H9 (cell line): ENCODE measurements around the gene HCFC2. TPM values are rescaled to one million over a fixed set of nuclear protein-coding genes. Genes with fewer than 3 reads are reported as not detected.

Source experiments
- DNase-seq: peaks from one replicate; pipeline ENCODE4 v3.0.0-alpha.2; 2017
- H2AFZ ChIP-seq: one replicate; pipeline ENCODE4 v1.6.1; 2013; ENCODE audit warnings: mild to moderate bottlenecking, low read length, control low read depth, moderate library complexity
- H2AK5ac ChIP-seq: 2 replicates; pipeline ENCODE4 v1.6.1; 2013; ENCODE audit warnings: low read length, control low read depth, mixed read lengths; ENCODE audit not compliant: insufficient read length
- H2BK120ac ChIP-seq: one replicate; pipeline ENCODE4 v1.6.1; 2013; ENCODE audit warnings: low read depth, mild to moderate bottlenecking, low read length, control low read depth, inconsistent platforms; ENCODE audit not compliant: poor library complexity, severe bottlenecking
- H2BK12ac ChIP-seq: 2 replicates; pipeline ENCODE4 v1.6.1; 2013; ENCODE audit warnings: low read length, control low read depth, mixed read lengths, low read depth; ENCODE audit not compliant: insufficient read length
- H2BK15ac ChIP-seq: 2 replicates; pipeline ENCODE4 v1.6.1; 2013; ENCODE audit warnings: low read depth, low read length, control low read depth
- H2BK20ac ChIP-seq: one replicate; pipeline ENCODE4 v1.6.1; 2013; ENCODE audit warnings: low read depth, mild to moderate bottlenecking, low read length, control low read depth, inconsistent platforms; ENCODE audit not compliant: poor library complexity, severe bottlenecking
- H2BK5ac ChIP-seq: 2 replicates; pipeline ENCODE4 v1.6.1; 2013; ENCODE audit warnings: low read length, control low read depth, mixed read lengths; ENCODE audit not compliant: insufficient read length
- H3K14ac ChIP-seq: 2 replicates; pipeline ENCODE4 v1.6.1; 2013; ENCODE audit warnings: low read length, control low read depth; ENCODE audit not compliant: insufficient read depth
- H3K18ac ChIP-seq: 2 replicates; pipeline ENCODE4 v1.6.1; 2013; ENCODE audit warnings: low read depth, mild to moderate bottlenecking, mixed read lengths, low read length, control low read depth; ENCODE audit not compliant: insufficient read length
- H3K23ac ChIP-seq: 2 replicates; pipeline ENCODE4 v1.6.1; 2013; ENCODE audit warnings: low read length, control low read depth, mixed read lengths, low read depth; ENCODE audit not compliant: insufficient read length
- H3K23me2 ChIP-seq: 2 replicates; pipeline ENCODE4 v1.6.1; 2013; ENCODE audit warnings: low read depth, mild to moderate bottlenecking, mixed read lengths, low read length, control low read depth; ENCODE audit not compliant: insufficient read length, poor library complexity, severe bottlenecking
- H3K27ac ChIP-seq: 2 replicates; pipeline ENCODE4 v1.5.1; 2013; ENCODE audit warnings: low read length, control low read depth, mixed read lengths, low read depth; ENCODE audit not compliant: insufficient read length
- H3K27me3 ChIP-seq: 2 replicates; pipeline ENCODE4 v1.6.1; 2013; ENCODE audit warnings: low read length, control low read depth, inconsistent platforms; ENCODE audit not compliant: insufficient read depth
- H3K4ac ChIP-seq: 2 replicates; pipeline ENCODE4 v1.6.1; 2013; ENCODE audit warnings: low read depth, mild to moderate bottlenecking, control low read depth, inconsistent platforms, low read length, moderate library complexity
- H3K4me1 ChIP-seq: 2 replicates; pipeline ENCODE4 v1.6.1; 2013; ENCODE audit warnings: low read length, control low read depth, inconsistent platforms; ENCODE audit not compliant: insufficient read depth
- H3K4me2 ChIP-seq: 2 replicates; pipeline ENCODE4 v1.6.1; 2013; ENCODE audit warnings: low read length, control low read depth, mixed read lengths; ENCODE audit not compliant: insufficient read length, insufficient read depth
- H3K56ac ChIP-seq: 2 replicates; pipeline ENCODE4 v1.6.1; 2013; ENCODE audit warnings: low read depth, mild to moderate bottlenecking, mixed read lengths, low read length, control low read depth; ENCODE audit not compliant: insufficient read length
- H3K79me1 ChIP-seq: 2 replicates; pipeline ENCODE4 v1.6.1; 2013; ENCODE audit warnings: low read depth, mild to moderate bottlenecking, moderate library complexity, low read length, control low read depth, inconsistent platforms; ENCODE audit not compliant: insufficient read depth, poor library complexity, severe bottlenecking
- H3K79me2 ChIP-seq: 2 replicates; pipeline ENCODE4 v1.6.1; 2013; ENCODE audit warnings: low read length, control low read depth, inconsistent platforms; ENCODE audit not compliant: insufficient read depth
- H3K9ac ChIP-seq: 2 replicates; pipeline ENCODE4 v1.6.1; 2013; ENCODE audit warnings: low read length, control low read depth, mixed read lengths; ENCODE audit not compliant: insufficient read length; ENCODE audit errors: extremely low read depth
- H3K9me3 ChIP-seq: one replicate; pipeline ENCODE4 v1.6.1; 2013; ENCODE audit warnings: low read depth, low read length, inconsistent platforms; ENCODE audit not compliant: control insufficient read depth
- H3T11ph ChIP-seq: one replicate; pipeline ENCODE4 v1.6.1; 2013; ENCODE audit warnings: mild to moderate bottlenecking, low read length, control low read depth, inconsistent platforms
- H4K20me1 ChIP-seq: one replicate; pipeline ENCODE4 v1.6.1; 2013; ENCODE audit not compliant: control insufficient read depth, insufficient read length, insufficient read depth
- H4K5ac ChIP-seq: 2 replicates; pipeline ENCODE4 v1.6.1; 2013; ENCODE audit warnings: low read depth, mild to moderate bottlenecking, mixed read lengths, low read length, control low read depth; ENCODE audit not compliant: insufficient read length
- H4K8ac ChIP-seq: replicated peaks from 2 replicates; pipeline ENCODE4 v1.6.1; 2013; ENCODE audit warnings: low read length, control low read depth, mixed read lengths, low read depth; ENCODE audit not compliant: insufficient read length
- H4K91ac ChIP-seq: 2 replicates; pipeline ENCODE4 v1.6.1; 2013; ENCODE audit warnings: low read depth, mild to moderate bottlenecking, moderate library complexity, mixed read lengths, low read length, control low read depth; ENCODE audit not compliant: insufficient read length
- H3K27ac Mint-ChIP-seq, 3 experiments: 2 replicates in 2 of 3; 3 replicates in 1 of 3; pipeline ENCODE4 v1.8.0; 2020 to 2021; ENCODE audit warnings: mixed read lengths in 3 of 3, mild to moderate bottlenecking in 1 of 3, moderate library complexity in 1 of 3
- H3K27me3 Mint-ChIP-seq: 2 replicates; pipeline ENCODE4 v1.8.0; 2021; ENCODE audit warnings: low read depth, mild to moderate bottlenecking, moderate library complexity, mixed read lengths
- H3K36me3 Mint-ChIP-seq, 3 experiments: 2 replicates in 2 of 3; 3 replicates in 1 of 3; pipeline ENCODE4 v1.8.0; 2020 to 2021; ENCODE audit warnings: low read depth in 3 of 3, mixed read lengths in 3 of 3; ENCODE audit not compliant: insufficient read depth in 1 of 3
- H3K4me1 Mint-ChIP-seq, 2 experiments: 2 replicates each; pipeline ENCODE4 v1.8.0; 2020; ENCODE audit warnings: mixed read lengths in 2 of 2
- H3K4me3 Mint-ChIP-seq, 2 experiments: 2 replicates in 1 of 2; 3 replicates in 1 of 2; pipeline ENCODE4 v1.8.0; 2020 to 2021; ENCODE audit warnings: mild to moderate bottlenecking in 2 of 2, mixed read lengths in 2 of 2, moderate library complexity in 1 of 2
- H3K9me3 Mint-ChIP-seq, 2 experiments: 2 replicates in 1 of 2; 3 replicates in 1 of 2; pipeline ENCODE4 v1.8.0; 2020; ENCODE audit warnings: mild to moderate bottlenecking in 2 of 2, mixed read lengths in 2 of 2, moderate library complexity in 1 of 2
- WGBS: extraction: QIAGEN DNeasy Blood & Tissue Kit; methylation state at CpG from one replicate; pipeline ENCODE4 v1.1.7; 2013; ENCODE audit warnings: missing lambda C conversion rate, low lambda C conversion rate, mixed read lengths; ENCODE audit not compliant: insufficient read length; ENCODE audit errors: extremely low coverage; 5-methylcytosine and 5-hydroxymethylcytosine counted together
- total RNA-seq: library from RNA; stranded (reverse); gene quantifications from 2 replicates; pipeline ENCODE4 v1.2.1, GENCODE V29; 2021
- TF ChIP-seq, protein P1 (sequence below): fragments of 200-600 bp; sonication (generic); conservative IDR thresholded peaks from 3 replicates; pipeline ENCODE4 v1.8.0; 2021; ENCODE audit warnings: antibody characterized with exemption, mild to moderate bottlenecking

Gene HCFC2
- total RNA-seq, 1 experiment from 2014 or later: 1.9 TPM

DNA sequence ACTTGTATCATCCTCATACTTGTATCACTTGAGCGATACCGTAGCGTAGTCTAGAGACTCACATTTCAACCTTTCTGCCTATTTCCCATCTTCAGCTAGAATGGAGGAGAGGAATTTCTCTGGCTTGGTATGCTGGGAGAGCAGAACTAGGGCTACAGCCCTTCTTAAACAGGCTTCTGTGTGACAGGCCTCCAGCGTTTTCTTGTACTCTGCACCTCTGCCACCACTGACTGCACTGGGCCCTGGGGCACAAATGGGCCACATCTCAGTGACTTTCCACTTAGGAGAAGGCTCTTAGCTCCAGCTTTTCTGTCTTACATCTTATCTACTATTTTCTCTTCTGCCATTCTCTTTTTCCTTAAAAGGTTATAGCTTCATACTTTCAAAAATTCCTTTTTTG, 26.8 kb downstream of the HCFC2 start:
- Histone ChIP-seq H3K9ac (no peak overlapping the region), H2BK15ac (no peak overlapping the region), H3K23ac (no peak overlapping the region), H3K79me1 (no peaks in the 10 kb centered on the region), H3K27ac (no peak overlapping the region), H3K4me2 (no peak overlapping the region), H4K8ac (no peak overlapping the region), H2BK12ac (no peak overlapping the region), H3K18ac (no peak overlapping the region), H3K14ac (0 out of 2 replicates have a peak overlapping the region, but pooled peaks have one; percentile 24), H3K4me1 (no peaks in the 10 kb centered on the region), H2BK20ac (no peak overlapping the region), H2AFZ (no peak overlapping the region), H2BK5ac (no peak overlapping the region), H3K79me2 (no peaks in the 10 kb centered on the region), H3K4ac (no peak overlapping the region), H4K20me1 (no peaks in the 10 kb centered on the region), H4K91ac (no peak overlapping the region), H3K23me2 (no peaks in the 10 kb centered on the region), H3K9me3 (no peaks in the 10 kb centered on the region), H3T11ph (no peak overlapping the region), H4K5ac (no peak overlapping the region), H3K27me3 (no peaks in the 10 kb centered on the region), H3K56ac (no peak overlapping the region), H2AK5ac (no peak overlapping the region), H2BK120ac (no peak overlapping the region)
- H3K36me3 Mint-ChIP-seq: no peaks in the 10 kb centered on the region
- TF ChIP-seq, protein P1, sequence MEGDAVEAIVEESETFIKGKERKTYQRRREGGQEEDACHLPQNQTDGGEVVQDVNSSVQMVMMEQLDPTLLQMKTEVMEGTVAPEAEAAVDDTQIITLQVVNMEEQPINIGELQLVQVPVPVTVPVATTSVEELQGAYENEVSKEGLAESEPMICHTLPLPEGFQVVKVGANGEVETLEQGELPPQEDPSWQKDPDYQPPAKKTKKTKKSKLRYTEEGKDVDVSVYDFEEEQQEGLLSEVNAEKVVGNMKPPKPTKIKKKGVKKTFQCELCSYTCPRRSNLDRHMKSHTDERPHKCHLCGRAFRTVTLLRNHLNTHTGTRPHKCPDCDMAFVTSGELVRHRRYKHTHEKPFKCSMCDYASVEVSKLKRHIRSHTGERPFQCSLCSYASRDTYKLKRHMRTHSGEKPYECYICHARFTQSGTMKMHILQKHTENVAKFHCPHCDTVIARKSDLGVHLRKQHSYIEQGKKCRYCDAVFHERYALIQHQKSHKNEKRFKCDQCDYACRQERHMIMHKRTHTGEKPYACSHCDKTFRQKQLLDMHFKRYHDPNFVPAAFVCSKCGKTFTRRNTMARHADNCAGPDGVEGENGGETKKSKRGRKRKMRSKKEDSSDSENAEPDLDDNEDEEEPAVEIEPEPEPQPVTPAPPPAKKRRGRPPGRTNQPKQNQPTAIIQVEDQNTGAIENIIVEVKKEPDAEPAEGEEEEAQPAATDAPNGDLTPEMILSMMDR: no peak
- WGBS: no CpG with 5 or more reads among the region's 4 CpGs
- no peaks in the 10 kb centered on the region for H3K9me3 Mint-ChIP-seq
- H3K4me1 Mint-ChIP-seq: peaks cover 8 to 11% of the 10 kb centered on the region in 2 experiments; a peak in 3 of 4 replicates
- no peak for DNase-seq
- H3K27me3 Mint-ChIP-seq: no peaks in the 10 kb centered on the region
- no peak overlapping the region for H3K4me3 Mint-ChIP-seq
- H3K27ac Mint-ChIP-seq: peak overlapping the region in 2 of 3 experiments; percentile 10 to 62; a peak in 4 of 7 replicates
